ENCODE results near the gene GALNTL6. TPM values are rescaled to one million over a fixed set of nuclear protein-coding genes. Genes with fewer than 3 reads are reported as not detected.

Gene GALNTL6
- total and polyA plus RNA-seq, 2 donors (not counting 1 experiment from before 2014, with no cell fraction given), result not detected

GRCh38 chr4:172838111-172838510, 1024.9 kb downstream of the GALNTL6 start:
- no peak overlapping the region for H3K4me3 ChIP-seq (replicated peaks in 1 of 4; ENCODE audit: control extremely low read depth in 1 of 4, insufficient read depth in 1 of 4, low read depth in 3 of 4, low read length in 4 of 4)
- no peak overlapping the region for H3K9ac ChIP-seq (ENCODE audit: insufficient read depth, low read length)
- no peaks in the 10 kb centered on the region for H3K9me3 ChIP-seq (ENCODE audit: control insufficient read depth, insufficient read depth, low read depth, low read length)
- DNase-seq (ENCODE audit: low read depth in 2 of 2), result no peak
- H3K27me3 ChIP-seq (ENCODE audit: control insufficient read depth, insufficient read depth, low read length), result no peaks in the 10 kb centered on the region
- no peaks in the 10 kb centered on the region for H3K79me2 ChIP-seq (ENCODE audit: control insufficient read depth, insufficient read depth, low read length)
- H3K36me3 ChIP-seq (ENCODE audit: control insufficient read depth, insufficient read depth, low read length), result no peaks in the 10 kb centered on the region
- H3K27ac ChIP-seq (ENCODE audit: insufficient read depth, low read length), result no peak overlapping the region
- H2AFZ ChIP-seq (ENCODE audit: low read length), result no peak overlapping the region
- H3K4me2 ChIP-seq (ENCODE audit: extremely low read depth, insufficient read depth, low read length), result no peak overlapping the region
- H4K20me1 ChIP-seq (ENCODE audit: control insufficient read depth, extremely low read depth, insufficient read depth, low read length), result no peaks in the 10 kb centered on the region
- no peaks in the 10 kb centered on the region for H3K4me1 ChIP-seq (ENCODE audit: control insufficient read depth, extremely low read depth, insufficient read depth, low read length)
- TF ChIP-seq CTCF (conservative IDR thresholded peaks at IDR 0.05 in 1 of 2, IDR thresholded peaks at IDR 0.05 in 1 of 2; ENCODE audit: low read depth in 1 of 2, low read length in 2 of 2) (no peak), EZH2 (IDR thresholded peaks at IDR 0.05; ENCODE audit: low read length, missing control alignments) (no peak)

GRCh38 chr4:172838943-172839342, 1025.7 kb downstream of the GALNTL6 start:
- no peak for TF ChIP-seq CTCF (conservative IDR thresholded peaks at IDR 0.05 in 1 of 2, IDR thresholded peaks at IDR 0.05 in 1 of 2; ENCODE audit: low read depth in 1 of 2, low read length in 2 of 2)
- TF ChIP-seq EZH2 (IDR thresholded peaks at IDR 0.05; ENCODE audit: low read length, missing control alignments), result no peak
- H3K9ac ChIP-seq (ENCODE audit: insufficient read depth, low read length), result no peak overlapping the region
- DNase-seq (ENCODE audit: low read depth in 2 of 2), result no peak
- H3K4me1 ChIP-seq (ENCODE audit: control insufficient read depth, extremely low read depth, insufficient read depth, low read length), result no peaks in the 10 kb centered on the region
- no peaks in the 10 kb centered on the region for H3K9me3 ChIP-seq (ENCODE audit: control insufficient read depth, insufficient read depth, low read depth, low read length)
- H3K27me3 ChIP-seq (ENCODE audit: control insufficient read depth, insufficient read depth, low read length), result no peaks in the 10 kb centered on the region
- no peaks in the 10 kb centered on the region for H4K20me1 ChIP-seq (ENCODE audit: control insufficient read depth, extremely low read depth, insufficient read depth, low read length)
- no peaks in the 10 kb centered on the region for H3K36me3 ChIP-seq (ENCODE audit: control insufficient read depth, insufficient read depth, low read length)
- H2AFZ ChIP-seq (ENCODE audit: low read length), result no peak overlapping the region
- H3K79me2 ChIP-seq (ENCODE audit: control insufficient read depth, insufficient read depth, low read length), result no peaks in the 10 kb centered on the region
- H3K27ac ChIP-seq (ENCODE audit: insufficient read depth, low read length), result no peak overlapping the region
- H3K4me2 ChIP-seq (ENCODE audit: extremely low read depth, insufficient read depth, low read length), result no peak overlapping the region
- no peak overlapping the region for H3K4me3 ChIP-seq (replicated peaks in 1 of 4; ENCODE audit: control extremely low read depth in 1 of 4, insufficient read depth in 1 of 4, low read depth in 3 of 4, low read length in 4 of 4)

GRCh38 chr4:172842779-172843178, 1029.6 kb downstream of the GALNTL6 start:
- no peak for TF ChIP-seq EZH2 (IDR thresholded peaks at IDR 0.05; ENCODE audit: low read length, missing control alignments)
- TF ChIP-seq CTCF (conservative IDR thresholded peaks at IDR 0.05 in 1 of 2, IDR thresholded peaks at IDR 0.05 in 1 of 2; ENCODE audit: low read depth in 1 of 2, low read length in 2 of 2), result no peak
- H3K27ac ChIP-seq (ENCODE audit: insufficient read depth, low read length), result no peak overlapping the region
- H2AFZ ChIP-seq (ENCODE audit: low read length), result no peak overlapping the region
- H3K4me2 ChIP-seq (ENCODE audit: extremely low read depth, insufficient read depth, low read length), result no peak overlapping the region
- H4K20me1 ChIP-seq (ENCODE audit: control insufficient read depth, extremely low read depth, insufficient read depth, low read length), result no peaks in the 10 kb centered on the region
- H3K79me2 ChIP-seq (ENCODE audit: control insufficient read depth, insufficient read depth, low read length), result no peaks in the 10 kb centered on the region
- H3K9ac ChIP-seq (ENCODE audit: insufficient read depth, low read length), result no peak overlapping the region
- no peak overlapping the region for H3K4me3 ChIP-seq (replicated peaks in 1 of 4; ENCODE audit: control extremely low read depth in 1 of 4, insufficient read depth in 1 of 4, low read depth in 3 of 4, low read length in 4 of 4)
- no peaks in the 10 kb centered on the region for H3K4me1 ChIP-seq (ENCODE audit: control insufficient read depth, extremely low read depth, insufficient read depth, low read length)
- DNase-seq (ENCODE audit: low read depth in 2 of 2), result no peak
- no peaks in the 10 kb centered on the region for H3K9me3 ChIP-seq (ENCODE audit: control insufficient read depth, insufficient read depth, low read depth, low read length)
- no peaks in the 10 kb centered on the region for H3K36me3 ChIP-seq (ENCODE audit: control insufficient read depth, insufficient read depth, low read length)
- H3K27me3 ChIP-seq (ENCODE audit: control insufficient read depth, insufficient read depth, low read length), result no peaks in the 10 kb centered on the region
